GM18498 (cell line): ENCODE measurements around the gene GAA.
"Not testable (repeated sequence)": the region's sequence is repeated elsewhere in the genome, so short reads cannot be mapped to it uniquely, and the experiment has no call there.

ENCODE experiments used
- ATAC-seq: cut with Tn5 transposase; IDR thresholded peaks from one replicate; pipeline ENCODE4 v1.9.1; 2021; ENCODE audit warnings: mild to moderate bottlenecking, moderate library complexity; ENCODE audit not compliant: unreplicated experiment

The GAA gene

GRCh38 chr17:80138856-80139426 is 37.6 kb downstream of the GAA start:
- no peak for ATAC-seq

DNA sequence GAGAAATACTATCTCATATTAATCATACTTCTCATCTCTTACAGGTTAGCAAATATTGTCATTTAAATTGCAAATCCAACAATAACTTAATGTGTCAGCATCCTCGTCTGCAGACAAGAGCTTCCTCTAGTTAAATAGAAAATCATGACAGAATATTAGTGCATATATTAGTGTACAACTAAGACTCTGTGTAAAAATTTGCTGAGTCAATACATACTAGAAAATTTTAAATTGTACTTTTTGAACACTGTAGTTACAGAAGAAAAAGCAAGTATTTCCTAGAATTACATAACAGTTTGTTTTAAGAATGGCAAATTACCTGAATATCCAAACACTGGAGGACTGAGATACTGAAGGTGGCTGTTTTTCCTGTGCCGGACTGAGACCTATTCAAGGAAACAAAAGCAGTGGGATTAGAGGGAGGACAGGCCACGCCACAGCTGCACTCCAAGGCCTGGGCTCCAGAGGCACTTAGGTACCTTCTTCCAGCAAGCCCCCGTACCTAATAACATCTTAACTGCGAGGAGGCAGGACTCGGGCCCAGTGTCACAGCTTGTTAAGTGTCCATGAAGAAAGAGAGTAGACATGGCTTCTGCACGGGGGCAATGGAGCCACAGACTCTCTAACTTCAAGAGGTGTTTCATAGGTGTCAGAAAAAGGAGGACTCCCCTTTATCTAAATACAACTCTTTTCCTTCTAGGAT is 40.2 kb downstream of the GAA start:
- no peak for ATAC-seq

DNA sequence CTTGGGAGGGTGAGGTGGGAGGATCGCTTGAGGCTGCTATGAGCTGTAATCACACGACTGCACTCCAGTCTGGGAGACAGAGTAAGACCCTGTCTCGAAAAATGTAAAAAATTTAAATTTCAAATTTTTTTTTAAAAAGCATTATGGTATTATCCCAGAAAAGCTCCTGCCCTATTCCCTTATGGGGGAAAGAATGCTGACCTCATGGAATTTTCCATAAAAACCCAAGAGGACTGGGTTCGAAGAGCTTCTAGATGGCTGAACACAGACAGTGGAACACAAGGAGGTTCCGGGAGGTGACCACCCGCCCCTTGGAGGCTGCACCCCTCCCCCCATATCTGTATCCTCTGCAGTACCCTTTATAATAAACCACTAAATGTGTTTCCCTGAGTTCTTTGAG is 41.5 kb downstream of the GAA start:
- ATAC-seq, result no peak

DNA sequence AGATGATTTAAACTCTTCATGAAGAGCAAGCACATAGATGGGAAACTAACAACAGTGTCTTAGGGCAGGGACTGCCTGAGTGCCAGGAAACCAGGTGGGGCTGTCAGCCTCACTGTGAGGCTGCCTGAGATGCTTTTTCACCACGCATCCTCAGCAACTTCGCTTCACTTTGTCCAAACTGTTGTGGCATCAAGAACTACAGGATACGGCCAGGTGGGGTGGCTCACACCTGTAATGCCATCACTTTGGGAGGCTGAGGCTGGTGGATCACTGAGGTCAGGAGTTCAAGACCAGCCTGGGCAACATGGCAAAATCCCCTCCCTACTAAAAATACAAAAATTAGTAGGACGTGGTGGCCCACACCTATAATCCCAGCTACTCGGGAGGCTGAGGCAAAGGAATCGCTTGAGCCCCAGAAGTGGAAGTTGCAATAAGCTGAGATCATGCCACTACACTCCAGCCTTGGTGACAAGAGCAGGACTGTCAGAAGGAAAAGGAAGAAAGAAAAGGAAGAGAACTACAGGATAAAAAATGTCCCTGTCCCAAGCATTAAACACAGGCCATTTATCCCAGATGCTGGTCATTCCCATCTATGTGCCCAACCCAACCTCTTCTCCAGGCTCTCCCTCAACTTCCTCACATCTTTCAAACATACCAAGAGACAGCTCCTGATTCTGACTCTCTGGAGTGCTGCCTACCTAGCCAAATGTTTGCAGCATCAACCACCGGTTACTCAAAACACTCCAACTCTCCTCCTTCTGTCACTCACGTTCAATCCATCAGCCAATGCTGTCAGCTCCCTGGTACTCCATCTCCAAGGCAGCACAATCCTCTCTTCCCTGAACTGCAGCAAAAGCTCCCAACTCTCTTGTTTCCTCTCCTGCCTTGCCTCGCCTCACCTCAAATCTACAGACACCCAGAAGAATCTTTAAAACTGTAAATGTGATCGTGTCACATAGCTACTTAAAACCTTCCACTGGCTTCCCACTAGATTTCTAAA is 44.0 kb downstream of the GAA start:
- no peak for ATAC-seq

DNA sequence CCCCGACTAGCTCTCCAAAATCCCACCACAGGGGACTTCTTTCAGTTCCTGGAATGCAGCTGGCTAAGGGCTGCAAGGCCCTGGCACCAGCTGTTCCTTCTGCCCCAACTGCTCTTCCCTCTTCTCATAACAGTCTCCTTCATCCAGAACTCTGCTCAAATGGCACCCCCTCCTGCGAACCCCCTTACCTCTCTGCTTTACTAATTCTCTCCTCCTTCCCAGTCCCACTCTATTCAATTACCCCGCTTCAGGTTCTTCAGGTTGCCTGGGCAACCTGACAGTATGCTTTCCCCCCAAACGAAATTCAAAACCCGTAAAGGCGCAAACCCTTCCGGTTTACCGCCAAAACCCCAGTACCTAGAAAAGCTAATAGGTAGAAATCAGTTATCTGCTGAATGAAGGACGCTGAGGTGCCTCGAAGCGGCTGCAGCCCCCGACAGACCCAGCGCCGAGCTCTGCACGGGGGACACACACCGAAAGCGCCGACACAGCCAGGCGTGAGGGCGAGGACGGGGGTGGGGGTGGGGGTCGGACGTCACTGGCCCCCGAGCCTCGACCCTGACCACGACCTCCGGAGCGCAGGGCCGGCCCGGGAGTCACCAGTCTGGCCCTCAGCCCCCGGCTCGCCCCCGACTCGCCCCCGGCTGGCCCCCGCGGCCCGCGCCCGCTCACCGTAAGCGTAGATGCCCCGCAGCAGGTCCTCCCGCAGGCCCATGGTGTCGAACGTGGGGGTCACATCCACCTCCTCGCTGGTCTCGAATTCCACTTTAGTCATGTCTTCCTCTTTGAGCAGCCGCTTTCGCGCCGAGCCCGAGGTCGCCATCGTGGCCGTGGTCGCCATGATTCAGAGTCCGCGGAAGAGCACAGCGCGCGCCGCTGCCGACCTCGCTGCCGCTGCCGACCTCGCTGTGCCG is 45.0 kb downstream of the GAA start:
- peak; percentile 23 for ATAC-seq

DNA sequence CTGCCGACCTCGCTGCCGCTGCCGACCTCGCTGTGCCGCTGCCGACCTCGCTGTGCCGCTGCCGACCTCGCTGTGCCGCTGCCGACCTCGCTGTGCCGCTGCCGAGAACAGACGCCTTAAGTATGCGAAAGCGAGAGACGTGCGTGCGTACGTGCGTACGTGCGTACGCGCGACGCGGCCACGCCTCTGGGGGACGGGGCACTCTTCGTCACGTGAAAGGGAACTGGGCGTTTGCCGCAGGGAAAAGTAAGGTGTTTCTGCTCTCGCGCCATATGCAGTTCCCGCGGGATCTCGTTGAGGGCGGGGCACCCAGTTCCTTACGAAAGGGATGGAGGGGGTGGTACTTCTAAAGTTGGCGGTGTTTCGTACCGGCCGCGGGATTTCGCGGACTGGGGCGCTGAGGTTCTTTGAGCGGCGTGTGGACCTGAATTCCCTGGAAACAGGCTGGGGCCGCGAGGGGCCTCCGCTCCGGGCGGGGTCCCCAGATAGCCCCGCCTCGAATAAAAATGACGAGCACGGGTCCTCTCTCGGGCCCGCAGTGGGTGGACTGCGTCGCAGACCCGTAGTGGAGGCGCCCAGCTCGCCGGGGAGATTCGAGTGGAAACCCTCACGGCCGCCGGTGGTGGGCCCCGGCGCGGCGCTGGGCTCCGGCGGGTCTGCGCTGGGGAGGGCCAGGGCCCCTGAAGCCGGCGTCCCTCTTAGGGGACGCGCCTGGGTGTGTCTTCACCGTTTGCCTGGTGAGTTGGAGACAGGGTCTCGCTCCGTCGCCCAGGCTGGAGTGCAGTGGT is 45.8 kb downstream of the GAA start, which contains the start of gene EIF4A3:
EIF4A3 (minus strand) TSS at position 94 of the 788 bp plus-strand sequence. CDS start 167 bp downstream, outside the sequence.
- ATAC-seq, result peak; percentile 89

GRCh38 chr17:80151333-80151732 is 50.0 kb downstream of the GAA start:
- ATAC-seq, result no peak

- no peak for ATAC-seq
Measured at GRCh38 chr17:80152081-80152702, 50.8 kb downstream of the GAA start.

GRCh38 chr17:80153004-80153403 is 51.6 kb downstream of the GAA start:
- ATAC-seq, result no peak

DNA sequence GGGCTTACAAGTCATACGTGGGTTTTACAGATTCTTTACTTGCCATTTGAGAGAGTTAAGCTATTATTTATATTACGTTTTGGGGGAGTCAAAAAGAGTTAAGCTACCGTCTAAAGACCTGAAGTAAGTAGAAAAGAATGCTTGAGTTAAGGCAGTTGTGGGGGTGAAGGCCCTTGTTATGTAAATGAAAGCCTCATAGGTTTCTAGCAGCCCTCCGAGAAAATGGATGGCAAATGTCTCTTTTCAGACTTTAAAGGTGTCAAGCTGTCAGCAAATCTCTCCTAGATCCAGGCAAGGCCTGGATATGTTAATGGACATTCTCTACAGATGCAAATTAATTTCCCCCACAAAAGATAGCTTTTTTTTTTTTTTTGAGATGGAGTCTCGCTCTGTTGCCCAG is 52.8 kb downstream of the GAA start:
- ATAC-seq, result no peak

DNA sequence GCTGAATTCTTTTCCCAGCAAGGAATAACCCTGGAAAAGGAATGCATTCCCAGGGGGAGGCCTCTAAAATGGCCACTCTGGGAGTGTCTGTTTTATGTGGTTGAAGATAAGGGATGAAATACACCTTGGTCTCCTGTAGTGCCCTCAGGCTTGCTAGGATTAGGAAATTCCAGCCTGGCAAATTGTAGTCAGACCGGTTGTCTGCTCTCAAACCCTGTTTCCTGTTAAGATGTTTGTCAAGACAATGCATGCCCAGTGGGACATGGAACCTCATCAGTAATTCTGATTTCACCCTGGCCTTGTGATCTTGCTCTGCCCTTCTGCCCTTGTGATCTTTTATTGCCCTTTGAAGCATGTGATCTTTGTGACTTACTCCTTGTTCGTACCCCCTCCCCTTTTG is 54.2 kb downstream of the GAA start:
- not testable (repeated sequence) for ATAC-seq

DNA sequence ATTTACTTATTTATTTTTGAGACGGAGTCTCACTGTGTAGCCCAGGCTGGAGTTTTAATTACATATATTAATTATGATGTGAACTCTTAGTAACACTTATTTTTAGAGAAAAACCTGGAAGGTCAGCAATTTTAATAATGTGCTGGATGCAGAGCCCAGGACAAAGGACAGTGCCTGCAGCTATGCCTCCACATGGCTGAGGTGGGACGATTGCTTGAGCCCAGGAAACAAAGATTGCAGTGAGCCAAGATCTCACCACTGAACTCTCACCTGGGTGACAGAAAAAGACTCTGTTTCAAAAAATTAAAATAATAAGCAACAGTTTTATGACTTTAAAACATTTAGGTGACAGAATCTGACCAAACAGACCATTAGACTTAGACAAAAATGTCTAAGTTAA is 57.5 kb downstream of the GAA start:
- no peak for ATAC-seq

DNA sequence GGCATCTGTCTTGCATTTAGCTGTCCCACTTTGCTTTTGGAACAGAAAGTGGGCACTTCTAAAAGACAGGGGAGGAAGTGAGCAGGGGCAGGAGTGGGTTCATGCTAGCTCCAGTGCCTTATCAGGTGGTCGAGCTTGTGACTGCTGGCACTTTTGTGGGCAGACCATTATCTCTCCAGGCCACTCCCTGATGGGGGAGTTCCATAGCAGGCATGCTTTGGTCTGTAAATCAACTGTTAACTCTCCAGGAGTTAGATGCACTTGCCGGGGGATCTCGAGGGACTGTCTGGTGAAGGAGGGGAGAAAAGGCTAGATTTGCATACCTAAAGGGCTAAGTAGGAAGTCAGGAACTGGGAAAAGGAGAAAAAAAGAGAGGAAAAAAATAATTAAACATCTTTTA is 59.2 kb downstream of the GAA start:
- no peak for ATAC-seq

DNA sequence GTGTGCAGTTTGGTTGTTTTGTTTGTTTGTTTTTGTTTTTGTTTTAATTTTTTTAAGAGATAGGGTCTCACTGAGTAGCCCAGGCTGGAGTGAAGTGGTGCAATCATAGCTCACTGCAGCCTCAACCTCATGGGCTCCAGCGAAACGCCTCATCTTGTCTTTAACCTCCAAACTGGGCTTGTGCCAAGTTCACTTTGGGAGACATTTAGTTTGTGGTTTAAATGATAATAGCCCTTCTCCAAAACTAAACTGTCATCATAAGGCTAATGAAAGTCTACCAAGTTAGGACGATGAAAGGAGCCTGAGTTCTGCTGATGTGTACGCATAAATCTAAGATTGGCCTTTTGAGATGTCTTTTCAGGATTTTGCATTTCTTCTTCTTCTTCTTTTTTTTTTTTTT is 62.0 kb downstream of the GAA start:
- no peak for ATAC-seq

GRCh38 chr17:80164185-80164584 is 62.8 kb downstream of the GAA start:
- ATAC-seq, result no peak

GRCh38 chr17:80166446-80166845 is 65.1 kb downstream of the GAA start:
- no peak for ATAC-seq

- no peak for ATAC-seq
Measured at GRCh38 chr17:80168371-80168770, 67.0 kb downstream of the GAA start.

DNA sequence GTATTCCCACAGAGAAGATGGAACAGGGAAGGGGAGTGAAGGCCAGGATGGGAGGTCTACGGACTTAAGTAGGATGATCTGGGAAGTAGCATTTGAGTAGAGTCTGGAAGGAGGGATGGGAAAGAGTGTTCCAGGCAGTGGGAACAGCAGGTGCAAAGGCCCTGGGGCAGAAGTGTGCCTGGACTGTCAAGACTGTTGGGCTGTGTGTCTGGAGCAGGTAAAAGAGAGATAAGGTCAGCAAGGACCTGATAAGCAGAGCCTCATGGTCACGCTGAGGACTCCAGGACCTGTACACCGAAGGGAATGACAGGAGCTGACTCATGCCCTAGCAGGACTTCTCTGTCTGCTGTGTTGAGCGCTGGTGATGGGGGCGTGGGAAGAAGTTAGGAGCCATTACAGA is 67.7 kb downstream of the GAA start:
- ATAC-seq, result no peak
